ENCODE measurements around the gene KMT5B.

The KMT5B gene

GRCh38 chr11:68179847-68180246 is 33.2 kb downstream of the KMT5B start:
- no peak for DNase-seq (ENCODE audit: low read depth)

GRCh38 chr11:68177877-68178276 is 35.2 kb downstream of the KMT5B start:
- DNase-seq (ENCODE audit: low read depth) = no peak

GRCh38 chr11:68173926-68174325 is 39.2 kb downstream of the KMT5B start:
- DNase-seq (ENCODE audit: low read depth) = no peak

GRCh38 chr11:68169442-68169841 is 43.7 kb downstream of the KMT5B start:
- DNase-seq (ENCODE audit: low read depth) = no peak

- no peak for DNase-seq (ENCODE audit: low read depth)
These were observed 44.4 kb downstream of the KMT5B start for GRCh38 chr11:68168694-68169093.

GRCh38 chr11:68167474-68167873 is 45.6 kb downstream of the KMT5B start:
- DNase-seq (ENCODE audit: low read depth) = no peak

- no peak for DNase-seq (ENCODE audit: low read depth)
These were observed 46.1 kb downstream of the KMT5B start for GRCh38 chr11:68166969-68167368.

- no peak for DNase-seq (ENCODE audit: low read depth)
These were observed 47.5 kb downstream of the KMT5B start for GRCh38 chr11:68165601-68166000.

- DNase-seq (ENCODE audit: low read depth) = no peak
These were observed 48.7 kb downstream of the KMT5B start for GRCh38 chr11:68164437-68164836.

- no peak for DNase-seq (ENCODE audit: low read depth)
These were observed 49.4 kb downstream of the KMT5B start for GRCh38 chr11:68163691-68164090.

GRCh38 chr11:68160100-68160695 is 52.9 kb downstream of the KMT5B start:
- no peak for DNase-seq (ENCODE audit: low read depth)

- DNase-seq (ENCODE audit: low read depth) = no peak
These were observed 53.4 kb downstream of the KMT5B start for GRCh38 chr11:68159665-68160064.

GRCh38 chr11:68159161-68159560 is 53.9 kb downstream of the KMT5B start:
- no peak for DNase-seq (ENCODE audit: low read depth)

GRCh38 chr11:68158580-68158979 is 54.5 kb downstream of the KMT5B start:
- no peak for DNase-seq (ENCODE audit: low read depth)

GRCh38 chr11:68153742-68154141 is 59.4 kb downstream of the KMT5B start:
- DNase-seq (ENCODE audit: low read depth) = no peak

- no peak for DNase-seq (ENCODE audit: low read depth)
These were observed 63.1 kb downstream of the KMT5B start for GRCh38 chr11:68150037-68150436.

GRCh38 chr11:68149417-68149816 is 63.7 kb downstream of the KMT5B start:
- no peak for DNase-seq (ENCODE audit: low read depth)

- no peak for DNase-seq (ENCODE audit: low read depth)
These were observed 64.2 kb downstream of the KMT5B start for GRCh38 chr11:68148879-68149278.

- no peak for DNase-seq (ENCODE audit: low read depth)
These were observed 64.9 kb downstream of the KMT5B start for GRCh38 chr11:68148071-68148805.

- DNase-seq (ENCODE audit: low read depth) = no peak
These were observed 66.2 kb downstream of the KMT5B start for GRCh38 chr11:68146704-68147474.

GRCh38 chr11:68146010-68146540 is 67.0 kb downstream of the KMT5B start:
- DNase-seq (ENCODE audit: low read depth) = no peak

GRCh38 chr11:68145120-68145866 is 67.8 kb downstream of the KMT5B start:
- no peak for DNase-seq (ENCODE audit: low read depth)
